Measurements from ENCODE around the gene CAMK2D. TPM values are rescaled to one million over a fixed set of nuclear protein-coding genes. Genes with fewer than 3 reads are reported as not detected.

Gene CAMK2D
- total RNA-seq, 1 donor from 2014 or later: 19.7 TPM

DNA sequence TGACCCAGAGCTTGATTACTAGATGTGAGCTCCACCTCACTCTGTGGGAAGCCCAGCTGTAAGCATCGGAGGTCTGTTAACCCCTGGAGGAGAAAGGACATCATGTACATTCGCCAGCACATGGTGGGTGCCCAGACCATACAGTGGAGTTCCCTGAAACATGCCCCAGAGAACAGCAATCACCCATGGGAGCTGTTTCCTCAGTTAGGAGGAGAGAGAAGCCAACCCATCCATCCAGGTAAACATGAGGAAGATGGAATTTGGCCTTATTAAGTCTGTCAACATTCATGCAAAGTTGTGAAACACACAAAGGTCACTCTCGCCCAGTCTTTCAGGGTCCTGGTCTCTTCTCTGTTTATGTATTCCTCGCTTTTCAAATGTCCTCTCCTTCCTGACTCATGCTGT, 357.4 kb downstream of the CAMK2D start:
- H3K27me3 Mint-ChIP-seq (ENCODE audit: unreplicated experiment): no peaks in the 10 kb centered on the region
- TF ChIP-seq CTCF (IDR thresholded peaks at IDR 0.05; ENCODE audit: unreplicated experiment): no peak
- no peak for DNase-seq (ENCODE audit: low spot score)
- no peaks in the 10 kb centered on the region for H3K36me3 Mint-ChIP-seq (ENCODE audit: low read depth, unreplicated experiment)
- no peak overlapping the region for H3K4me3 Mint-ChIP-seq (ENCODE audit: unreplicated experiment)
- no peaks in the 10 kb centered on the region for H3K9me3 Mint-ChIP-seq (ENCODE audit: unreplicated experiment)
- H3K27ac Mint-ChIP-seq (ENCODE audit: unreplicated experiment): no peak overlapping the region
- H3K4me1 Mint-ChIP-seq (ENCODE audit: unreplicated experiment): no peaks in the 10 kb centered on the region

Other genes starting within 250 kb of the CAMK2D start
- gene ARSJ, start 217.9 kb upstream of the CAMK2D start, total RNA-seq (ENCODE audit: unreplicated experiment): 11.2 TPM

All from endothelial cell (in vitro differentiated cells).